ENCODE data around the gene SMAD2. TPM values are rescaled to one million over a fixed set of nuclear protein-coding genes. Genes with fewer than 3 reads are reported as not detected.

SMAD2 gene
- total RNA-seq, 1 experiment from 2014 or later: 25.5 TPM

GRCh38 chr18:47846431-47846830 is 84.0 kb downstream of the SMAD2 start:
- no peak for ATAC-seq
- no peaks in the 10 kb centered on the region for H4K20me1 ChIP-seq (ENCODE audit: low read length)
- H3K4me3 ChIP-seq (ENCODE audit: low read length): no peak overlapping the region
- H3K27me3 ChIP-seq (ENCODE audit: low read length): no peaks in the 10 kb centered on the region
- TF ChIP-seq CTCF (conservative IDR thresholded peaks at IDR 0.05; ENCODE audit: low read depth, low read length) (no peak), EZH2phosphoT487 (IDR thresholded peaks at IDR 0.05; ENCODE audit: borderline replicate concordance, low read length) (no peak), EZH2 (IDR thresholded peaks at IDR 0.05; ENCODE audit: low read length, unreplicated experiment) (no peak)
- BruUV-seq (replicated peaks): no TSS peak
- intact Hi-C loops (cut with micrococcal nuclease): no loop called here
- H3K4me2 ChIP-seq (ENCODE audit: low read length): no peak overlapping the region
- no peak overlapping the region for H3K9ac ChIP-seq (ENCODE audit: low read length)
- ChIA-PET POLR2A (ENCODE audit: unreplicated experiment) (no interaction called here), CTCF (no interaction called here)
- H3K79me2 ChIP-seq (ENCODE audit: low read length): no peaks in the 10 kb centered on the region
- H3K9me3 ChIP-seq (ENCODE audit: low read length): no peaks in the 10 kb centered on the region
- no peaks in the 10 kb centered on the region for H3K9me2 ChIP-seq (replicated peaks; ENCODE audit: low read length)
- no peaks in the 10 kb centered on the region for H3K4me1 ChIP-seq (ENCODE audit: insufficient read depth, low read length)
- H3K36me3 ChIP-seq (ENCODE audit: low read depth, low read length): no peaks in the 10 kb centered on the region
- H3F3A ChIP-seq (ENCODE audit: low read length, unreplicated experiment): no peaks in the 10 kb centered on the region
- DNase-seq: no peak
- H3K27ac ChIP-seq (ENCODE audit: low read length): no peak overlapping the region
- no peak overlapping the region for H2AFZ ChIP-seq (ENCODE audit: low read length)

GRCh38 chr18:47844828-47845498 is 85.5 kb downstream of the SMAD2 start:
- no peak overlapping the region for H3K4me3 ChIP-seq (ENCODE audit: low read length)
- intact Hi-C loops (cut with micrococcal nuclease): no loop called here
- no peaks in the 10 kb centered on the region for H3K36me3 ChIP-seq (ENCODE audit: low read depth, low read length)
- no peaks in the 10 kb centered on the region for H3K9me2 ChIP-seq (replicated peaks; ENCODE audit: low read length)
- no peaks in the 10 kb centered on the region for H3K27me3 ChIP-seq (ENCODE audit: low read length)
- DNase-seq (no peak), ATAC-seq (no peak)
- no peak overlapping the region for H3K9ac ChIP-seq (ENCODE audit: low read length)
- no peaks in the 10 kb centered on the region for H3F3A ChIP-seq (ENCODE audit: low read length, unreplicated experiment)
- H3K79me2 ChIP-seq (ENCODE audit: low read length): no peaks in the 10 kb centered on the region
- H3K9me3 ChIP-seq (ENCODE audit: low read length): no peaks in the 10 kb centered on the region
- no peak overlapping the region for H3K4me2 ChIP-seq (ENCODE audit: low read length)
- H3K4me1 ChIP-seq (ENCODE audit: insufficient read depth, low read length): no peaks in the 10 kb centered on the region
- no peak overlapping the region for H3K27ac ChIP-seq (ENCODE audit: low read length)
- TF ChIP-seq EZH2phosphoT487 (IDR thresholded peaks at IDR 0.05; ENCODE audit: borderline replicate concordance, low read length) (no peak), CTCF (conservative IDR thresholded peaks at IDR 0.05; ENCODE audit: low read depth, low read length) (no peak), EZH2 (IDR thresholded peaks at IDR 0.05; ENCODE audit: low read length, unreplicated experiment) (no peak)
- CTCF ChIA-PET: no interaction called here
- H4K20me1 ChIP-seq (ENCODE audit: low read length): no peaks in the 10 kb centered on the region
- no peak overlapping the region for H2AFZ ChIP-seq (ENCODE audit: low read length)
- BruUV-seq (replicated peaks): no TSS peak
- POLR2A ChIA-PET (ENCODE audit: unreplicated experiment): no interaction called here

- Histone ChIP-seq H3K36me3 (ENCODE audit: low read depth, low read length) (no peaks in the 10 kb centered on the region), H3K4me1 (ENCODE audit: insufficient read depth, low read length) (no peaks in the 10 kb centered on the region), H2AFZ (ENCODE audit: low read length) (no peak overlapping the region), H3K27ac (ENCODE audit: low read length) (no peak overlapping the region), H3K4me2 (ENCODE audit: low read length) (no peak overlapping the region), H4K20me1 (ENCODE audit: low read length) (no peaks in the 10 kb centered on the region), H3K27me3 (ENCODE audit: low read length) (no peaks in the 10 kb centered on the region), H3F3A (ENCODE audit: low read length, unreplicated experiment) (no peaks in the 10 kb centered on the region), H3K9ac (ENCODE audit: low read length) (no peak overlapping the region), H3K79me2 (ENCODE audit: low read length) (no peaks in the 10 kb centered on the region), H3K9me3 (ENCODE audit: low read length) (no peaks in the 10 kb centered on the region), H3K9me2 (replicated peaks; ENCODE audit: low read length) (no peaks in the 10 kb centered on the region), H3K4me3 (ENCODE audit: low read length) (no peak overlapping the region)
- CTCF ChIA-PET: no interaction called here
- POLR2A ChIA-PET (ENCODE audit: unreplicated experiment): no interaction called here
- TF ChIP-seq CTCF (conservative IDR thresholded peaks at IDR 0.05; ENCODE audit: low read depth, low read length) (no peak), EZH2phosphoT487 (IDR thresholded peaks at IDR 0.05; ENCODE audit: borderline replicate concordance, low read length) (no peak), EZH2 (IDR thresholded peaks at IDR 0.05; ENCODE audit: low read length, unreplicated experiment) (no peak)
- BruUV-seq (replicated peaks): no TSS peak
- ATAC-seq (no peak), DNase-seq (no peak)
- intact Hi-C loops (cut with micrococcal nuclease): no loop called here
Observed at GRCh38 chr18:47842836-47843235, 87.6 kb downstream of the SMAD2 start.
